GM12878 (cell line): ENCODE data around the gene C1orf50. TPM values are rescaled to one million over a fixed set of nuclear protein-coding genes. Genes with fewer than 3 reads are reported as not detected.

ENCODE experiments used
- ATAC-seq: fragments of 200-7000 bp; cut with Tn5 transposase; 3 replicates; pipeline ENCODE4 v1.9.1; 2020; ENCODE audit warnings: mild to moderate bottlenecking, moderate library complexity
- BruUV-seq: library from RNA; stranded (reverse); fragments of 400-500 nt; replicated peaks from 2 replicates; lab custom pipeline; 2021; lab: Mats Ljungman, UMichigan
- CTCF ChIA-PET: fragments of 300-600 bp; sonication (Branson Sonifier 250); formaldehyde crosslinking; extraction: SDS; loops from one replicate; lab custom pipeline; 2021; ENCODE audit warnings: inconsistent platforms; lab: Yijun Ruan, JAX
- POLR2A ChIA-PET: fragments of 350-600 bp; formaldehyde crosslinking; extraction: SDS; loops from one replicate; lab custom pipeline; 2021; ENCODE audit warnings: inconsistent platforms; lab: Charles Lee
- RAD21 ChIA-PET: fragments of 300-600 bp; sonication (Branson Sonifier 250); formaldehyde crosslinking; loops from one replicate; lab custom pipeline; 2023; ENCODE audit warnings: antibody characterized with exemption; ENCODE audit not compliant: unreplicated experiment; lab: Charles Lee
- SMC1A ChIA-PET: fragments of 300-600 bp; sonication (Branson Sonifier 250); formaldehyde crosslinking; loops from one replicate; lab custom pipeline; 2023; ENCODE audit not compliant: unreplicated experiment, uncharacterized antibody; lab: Charles Lee
- DNase-seq: peaks from one replicate; pipeline ENCODE4 v3.0.0-alpha.2; 2011; ENCODE audit warnings: low read depth, low spot score
- FAIRE-seq: peaks from 3 replicates; lab custom pipeline; 2011; peaks lifted over from hg19 to GRCh38; lab: Jason Lieb, UNC
- H2AFZ ChIP-seq: 2 replicates; pipeline ENCODE4 v1.6.0; 2011; ENCODE audit warnings: low read depth, low read length, control low read depth; ENCODE audit not compliant: control insufficient read depth
- H3K27ac ChIP-seq: 2 replicates; pipeline ENCODE4 v1.5.1; 2011; ENCODE audit warnings: control low read depth; ENCODE audit not compliant: control insufficient read depth, insufficient read depth
- H3K27me3 ChIP-seq, 2 experiments: replicated peaks in 1 of 2; 2 replicates each; pipeline versions ENCODE4 v1.6.0 to v1.6.1; 2011; ENCODE audit warnings: low read length in 1 of 2; ENCODE audit not compliant: control insufficient read depth in 2 of 2, insufficient read depth in 2 of 2
- H3K36me3 ChIP-seq, 2 experiments: 2 replicates each; pipeline ENCODE4 v1.5.1; 2011; ENCODE audit warnings: low read length in 1 of 2; ENCODE audit not compliant: control insufficient read depth in 2 of 2, insufficient read depth in 2 of 2
- H3K4me1 ChIP-seq: 2 replicates; pipeline ENCODE4 v1.6.1; 2011; ENCODE audit warnings: mild to moderate bottlenecking, low read length, moderate library complexity, mixed read lengths; ENCODE audit not compliant: control insufficient read depth, insufficient read depth
- H3K4me2 ChIP-seq: 2 replicates; pipeline ENCODE4 v1.6.0; 2011; ENCODE audit warnings: control low read depth; ENCODE audit not compliant: control insufficient read depth, insufficient read depth
- H3K4me3 ChIP-seq: fragments of 200-600 bp; sonication (generic); 2 replicates; pipeline ENCODE4 v1.5.1; 2016
- H3K79me2 ChIP-seq: 2 replicates; pipeline ENCODE4 v1.6.0; 2011; ENCODE audit warnings: low read length; ENCODE audit not compliant: control insufficient read depth, insufficient read depth
- H3K9ac ChIP-seq: 2 replicates; pipeline ENCODE4 v1.8.0; 2011; ENCODE audit warnings: low read length, control low read depth, mixed read lengths; ENCODE audit not compliant: control insufficient read depth, insufficient read depth
- H3K9me3 ChIP-seq: replicated peaks from 3 replicates; pipeline ENCODE4 v1.5.1; 2011; ENCODE audit warnings: mild to moderate bottlenecking, low read length; ENCODE audit not compliant: control insufficient read depth, insufficient read depth
- H4K20me1 ChIP-seq: 2 replicates; pipeline ENCODE4 v1.6.0; 2011; ENCODE audit not compliant: control insufficient read depth, insufficient read depth
- BACH1 ChIP-seq: fragments of 450-650 bp; IDR thresholded peaks from 2 replicates; pipeline ENCODE4 v1.6.1; 2017; ENCODE audit warnings: mild to moderate bottlenecking, borderline replicate concordance
- BCL11A ChIP-seq: IDR thresholded peaks from 2 replicates; pipeline ENCODE4 v1.6.1; 2011; ENCODE audit warnings: low read depth, low read length
- E2F8 ChIP-seq: fragments of 450-650 bp; IDR thresholded peaks from 2 replicates; pipeline ENCODE4 v1.6.1; 2018; ENCODE audit warnings: mild to moderate bottlenecking, low read depth, moderate library complexity; ENCODE audit not compliant: partially characterized antibody
- JUND ChIP-seq: IDR thresholded peaks from 2 replicates; pipeline ENCODE4 v1.6.1; 2012; ENCODE audit warnings: low read depth, mild to moderate bottlenecking, low read length, improper control_type of control experiment, moderate library complexity
- MEF2B ChIP-seq: fragments of 450-650 bp; IDR thresholded peaks from 2 replicates; pipeline ENCODE4 v1.6.1; 2018; ENCODE audit warnings: mild to moderate bottlenecking, moderate library complexity; ENCODE audit not compliant: partially characterized antibody, poor library complexity, severe bottlenecking
- POU2F2 ChIP-seq: IDR thresholded peaks from 3 replicates; pipeline ENCODE4 v1.6.1; 2011; ENCODE audit warnings: low read depth, mild to moderate bottlenecking, low read length, borderline replicate concordance
- RBBP5 ChIP-seq: fragments of 200-600 bp; sonication (generic); conservative IDR thresholded peaks from 2 replicates; pipeline ENCODE4 v1.6.1; 2016
- SIX5 ChIP-seq: IDR thresholded peaks from 2 replicates; pipeline ENCODE4 v1.6.1; 2011; ENCODE audit warnings: mild to moderate bottlenecking, low read depth, low read length, moderate library complexity; ENCODE audit not compliant: severe bottlenecking
- SREBF2 ChIP-seq: IDR thresholded peaks from 2 replicates; pipeline ENCODE4 v1.6.1; 2012; ENCODE audit warnings: mild to moderate bottlenecking, low read length
- SRF ChIP-seq, 2 experiments: IDR thresholded peaks; 2 replicates each; pipeline ENCODE4 v1.6.1; 2011; ENCODE audit warnings: low read depth in 2 of 2, low read length in 2 of 2, mild to moderate bottlenecking in 1 of 2, moderate library complexity in 1 of 2
- ZBTB11 ChIP-seq: fragments of 450-650 bp; formaldehyde crosslinking; IDR thresholded peaks from 2 replicates; pipeline ENCODE4 v1.5.0; 2022; ENCODE audit warnings: mild to moderate bottlenecking, missing genetic modification characterization
- ZNF274 ChIP-seq: IDR thresholded peaks from one replicate; pipeline ENCODE4 v1.8.0; 2011; ENCODE audit not compliant: insufficient read length, insufficient read depth
- in situ Hi-C: fragments of 300-500 bp; cut with MboI; formaldehyde crosslinking; loops from 9 replicates; pipeline ENCODE4 v1.14.3; 2018; ENCODE audit warnings: mixed read lengths
- intact Hi-C: fragments of 100-400 bp; cut with micrococcal nuclease; formaldehyde crosslinking; loops from one replicate; pipeline ENCODE4 v1.14.2; 2022; ENCODE audit not compliant: unreplicated experiment
- polyA plus RNA-seq, 11 experiments: library from polyadenylated mRNA; depleted of rRNA in 4 of 11; unstranded in 6 of 11; stranded (reverse) in 5 of 11; fragments of >200 nt; fragmentation: Nextera tagmentation in 4 of 11; fragmentation: Illumina TruSeq in 1 of 11; extraction: Ambion mirVana in 4 of 11; extraction: Trizol in 1 of 11; gene quantifications; 1 replicate in 1 of 11; 2 replicates in 10 of 11; pipeline versions ENCODE4 v1.2.1 to v1.2.3, GENCODE V29; 2011 to 2016; ENCODE audit warnings: inconsistent platforms in 2 of 11, missing spikeins in 2 of 11, low read depth in 1 of 11
- total RNA-seq, 4 experiments: library from RNA; depleted of rRNA in 3 of 4; stranded (reverse); fragments of >200 nt in 3 of 4; fragmentation: Illumina TruSeq in 1 of 4; extraction: Trizol in 1 of 4; gene quantifications; 2 replicates each; pipeline versions ENCODE4 v1.2.1 to v1.2.3, GENCODE V29; 2013 to 2021

Gene C1orf50
- total and polyA plus RNA-seq, 10 of the 15 experiments (the other 5 are each of a cell fraction or from before 2014, with no cell fraction given), result 1.2 to 10.7 (median 6.7) TPM

- DNase-seq (no peak), ATAC-seq (no peak), FAIRE-seq (no peak)
- CTCF ChIA-PET, result interaction anchor here (1.0 to 2.3 kb wide), 12 partner anchors 8 to 414 kb away, joined by 3 to 12 read pairs (median 4); partner anchors contain the start of genes C1orf50, P3H1 and ZNF691
- Histone ChIP-seq H3K4me2 (no peak overlapping the region), H3K79me2 (no peaks in the 10 kb centered on the region), H3K9ac (no peak overlapping the region), H3K27me3 (no peaks in the 10 kb centered on the region), H3K4me1 (no peaks in the 10 kb centered on the region), H3K9me3 (no peaks in the 10 kb centered on the region), H2AFZ (no peak overlapping the region), H4K20me1 (no peaks in the 10 kb centered on the region), H3K27ac (no peak overlapping the region), H3K4me3 (no peak overlapping the region), H3K36me3 (peaks cover 9 to 11% of the 10 kb centered on the region in 2 experiments; a peak in 3 of 4 replicates)
- intact Hi-C loops (no loop called here), in situ Hi-C loops (no loop called here)
- BruUV-seq, result no TSS peak
- RAD21 ChIA-PET, result interaction anchor here (0.6 to 1.9 kb wide), 2 partner anchors 8 to 67 kb away, joined by 5 to 6 read pairs; no protein-coding TSS in a partner anchor
- SMC1A ChIA-PET, result interaction anchor here (2.0 to 2.6 kb wide), 3 partner anchors 9 to 316 kb away, joined by 7 to 12 read pairs (median 9); partner anchors contain the start of genes C1orf50 and P3H1
- POLR2A ChIA-PET, result interaction anchor here (1.9 kb wide), 1 partner anchor 9 kb away, joined by 7 read pairs; the partner anchor contains the start of genes C1orf50 and P3H1
- TF ChIP-seq E2F8 (no peak), ZNF274 (no peak), BCL11A (no peak), RBBP5 (no peak), SIX5 (no peak), MEF2B (no peak), SRF (IDR thresholded peaks at IDR 0.05; ENCODE audit: low read depth in 2 of 2, low read length in 2 of 2) (no peak), SREBF2 (no peak), POU2F2 (no peak), ZBTB11 (CRISPR knock-in tag) (no peak), BACH1 (no peak), JUND (no peak)
Measured at GRCh38 chr1:42757892-42758275, 9.2 kb upstream of the C1orf50 start.
